Measurements from ENCODE around the gene SNAI3. TPM values are rescaled to one million over a fixed set of nuclear protein-coding genes. Genes with fewer than 3 reads are reported as not detected.
A peak's percentile ranks its signal among the peaks of the same experiment; 100 is the strongest.

The SNAI3 gene
- not detected in 2 replicates for total RNA-seq (2014; rRNA removed; shearing (Covaris generic))

GRCh38 chr16:88686439-88687253 lies at the start of gene SNAI3:
Gene SNAI3 (minus strand): TSS chr16:88686507. CDS start chr16:88686406, 101 bp downstream.
- peak; percentile 82 for DNase-seq (ENCODE audit: low read depth)

- DNase-seq (ENCODE audit: low read depth), result no peak
Measured at GRCh38 chr16:88736088-88736487, 49.8 kb upstream of the SNAI3 start.

- DNase-seq (ENCODE audit: low read depth), result no peak
Measured at GRCh38 chr16:88735616-88736015, 49.3 kb upstream of the SNAI3 start.

GRCh38 chr16:88735121-88735520 lies 48.8 kb upstream of the SNAI3 start:
- DNase-seq (ENCODE audit: low read depth), result no peak

GRCh38 chr16:88734361-88734728 lies 48.0 kb upstream of the SNAI3 start:
- no peak for DNase-seq (ENCODE audit: low read depth)

- no peak for DNase-seq (ENCODE audit: low read depth)
Measured at GRCh38 chr16:88733630-88734360, 47.5 kb upstream of the SNAI3 start.

- no peak for DNase-seq (ENCODE audit: low read depth)
Measured at GRCh38 chr16:88732961-88733294, 46.6 kb upstream of the SNAI3 start.

- DNase-seq (ENCODE audit: low read depth), result peak; percentile 32
Measured at GRCh38 chr16:88732172-88732960, 46.1 kb upstream of the SNAI3 start.

GRCh38 chr16:88731699-88732098 lies 45.4 kb upstream of the SNAI3 start:
- no peak for DNase-seq (ENCODE audit: low read depth)

- DNase-seq (ENCODE audit: low read depth), result no peak
Measured at GRCh38 chr16:88730632-88731607, 44.6 kb upstream of the SNAI3 start.

GRCh38 chr16:88727871-88728270 lies 41.6 kb upstream of the SNAI3 start:
- DNase-seq (ENCODE audit: low read depth), result no peak

GRCh38 chr16:88726981-88727380 lies 40.7 kb upstream of the SNAI3 start:
- no peak for DNase-seq (ENCODE audit: low read depth)

- DNase-seq (ENCODE audit: low read depth), result no peak
Measured at GRCh38 chr16:88726408-88726749, 40.1 kb upstream of the SNAI3 start.

- DNase-seq (ENCODE audit: low read depth), result no peak
Measured at GRCh38 chr16:88725609-88726407, 39.5 kb upstream of the SNAI3 start.

GRCh38 chr16:88724855-88725555 lies 38.7 kb upstream of the SNAI3 start:
- DNase-seq (ENCODE audit: low read depth), result no peak

- DNase-seq (ENCODE audit: low read depth), result no peak
Measured at GRCh38 chr16:88723911-88724310, 37.6 kb upstream of the SNAI3 start.

GRCh38 chr16:88723507-88723887 lies 37.2 kb upstream of the SNAI3 start:
- no peak for DNase-seq (ENCODE audit: low read depth)

GRCh38 chr16:88722784-88723506 lies 36.6 kb upstream of the SNAI3 start:
- DNase-seq (ENCODE audit: low read depth), result no peak

All from Daoy (cell line).